Activated naive CD4-positive, alpha-beta T cell treated with anti-CD3 and anti-CD28 coated beads for 36 hours (primary cell): ENCODE results near the gene CCS. TPM values are rescaled to one million over a fixed set of nuclear protein-coding genes. Genes with fewer than 3 reads are reported as not detected.

ENCODE experiments used
- CTCF ChIA-PET: fragments of 350-600 bp; sonication (Branson Sonifier 250); formaldehyde crosslinking; loops from one replicate; lab custom pipeline; 2021; ENCODE audit warnings: antibody characterized with exemption; lab: Charles Lee
- DNase-seq: peaks from one replicate; pipeline ENCODE4 v3.0.0-alpha.2; 2020
- H3K27ac Mint-ChIP-seq: one replicate; pipeline ENCODE4 v1.8.0; 2021; ENCODE audit warnings: mild to moderate bottlenecking, mixed read lengths
- H3K27me3 Mint-ChIP-seq: one replicate; pipeline ENCODE4 v1.8.0; 2021; ENCODE audit warnings: low read depth, mixed read lengths
- H3K36me3 Mint-ChIP-seq: one replicate; pipeline ENCODE4 v1.8.0; 2021; ENCODE audit warnings: low read depth, mixed read lengths
- H3K4me1 Mint-ChIP-seq: one replicate; pipeline ENCODE4 v1.8.0; 2021; ENCODE audit warnings: low read depth, mixed read lengths
- H3K4me3 Mint-ChIP-seq: one replicate; pipeline ENCODE4 v1.8.0; 2021; ENCODE audit warnings: mild to moderate bottlenecking, moderate library complexity, mixed read lengths
- H3K9me3 Mint-ChIP-seq: one replicate; pipeline ENCODE4 v1.8.0; 2021; ENCODE audit warnings: mixed read lengths
- intact Hi-C: fragments of 100-400 bp; cut with micrococcal nuclease; formaldehyde crosslinking; loops from one replicate; pipeline ENCODE4 v1.15.1; 2023
- total RNA-seq, 2 experiments: library from RNA; stranded (reverse); gene quantifications; one replicate each; pipeline ENCODE4 v1.2.3, GENCODE V29; 2021

The CCS gene
- total RNA-seq, 2 experiments from 2014 or later, result 22.6 to 22.8 TPM

GRCh38 chr11:66562907-66563583 lies 29.9 kb upstream of the CCS start:
- Mint-ChIP-seq H3K27me3 (no peaks in the 10 kb centered on the region), H3K36me3 (no peaks in the 10 kb centered on the region), H3K4me1 (peaks cover 5% of the 10 kb centered on the region), H3K4me3 (no peak overlapping the region), H3K27ac (no peak overlapping the region), H3K9me3 (no peaks in the 10 kb centered on the region)
- CTCF ChIA-PET, result interaction anchor here (1.3 to 2.5 kb wide), 2 partner anchors 18 to 115 kb away, joined by 3 to 7 read pairs; partner anchors contain the start of gene RBM4B
- DNase-seq, result no peak
- intact Hi-C loops, result no loop called here

GRCh38 chr11:66563832-66564231 lies 29.2 kb upstream of the CCS start:
- peaks cover 8% of the 10 kb centered on the region for H3K4me1 Mint-ChIP-seq
- intact Hi-C loops, result no loop called here

GRCh38 chr11:66564538-66564937 lies 28.4 kb upstream of the CCS start:
- intact Hi-C loops, result no loop called here
- CTCF ChIA-PET, result no interaction called here

More at GRCh38 chr11:66563832-66564231, 29.2 kb upstream of the CCS start:
- no peaks in the 10 kb centered on the region for H3K36me3 Mint-ChIP-seq
- CTCF ChIA-PET, result no interaction called here
- no peak overlapping the region for H3K4me3 Mint-ChIP-seq
- H3K27ac Mint-ChIP-seq, result no peak overlapping the region
- no peaks in the 10 kb centered on the region for H3K27me3 Mint-ChIP-seq
- no peak for DNase-seq
- H3K9me3 Mint-ChIP-seq, result no peaks in the 10 kb centered on the region

GRCh38 chr11:66564984-66565383 lies 28.0 kb upstream of the CCS start:
- Mint-ChIP-seq H3K4me1 (peaks cover 8% of the 10 kb centered on the region), H3K27ac (no peak overlapping the region), H3K36me3 (no peaks in the 10 kb centered on the region), H3K4me3 (no peak overlapping the region), H3K9me3 (no peaks in the 10 kb centered on the region), H3K27me3 (no peaks in the 10 kb centered on the region)
- no peak for DNase-seq
- CTCF ChIA-PET, result no interaction called here
- intact Hi-C loops, result no loop called here

More at GRCh38 chr11:66564538-66564937, 28.4 kb upstream of the CCS start:
- Mint-ChIP-seq H3K4me3 (no peak overlapping the region), H3K4me1 (peaks cover 8% of the 10 kb centered on the region), H3K9me3 (no peaks in the 10 kb centered on the region), H3K27me3 (no peaks in the 10 kb centered on the region), H3K36me3 (no peaks in the 10 kb centered on the region), H3K27ac (no peak overlapping the region)
- no peak for DNase-seq

GRCh38 chr11:66566221-66566620 lies 26.8 kb upstream of the CCS start:
- intact Hi-C loops, result no loop called here
- H3K36me3 Mint-ChIP-seq, result no peaks in the 10 kb centered on the region
- DNase-seq, result no peak
- peaks cover 8% of the 10 kb centered on the region for H3K4me1 Mint-ChIP-seq
- H3K4me3 Mint-ChIP-seq, result no peak overlapping the region
- no peaks in the 10 kb centered on the region for H3K9me3 Mint-ChIP-seq
- no peaks in the 10 kb centered on the region for H3K27me3 Mint-ChIP-seq
- no peak overlapping the region for H3K27ac Mint-ChIP-seq
- CTCF ChIA-PET, result no interaction called here

GRCh38 chr11:66567787-66568123 lies 25.2 kb upstream of the CCS start:
- DNase-seq, result no peak
- H3K4me3 Mint-ChIP-seq, result peak overlapping the region; percentile 65
- H3K9me3 Mint-ChIP-seq, result no peaks in the 10 kb centered on the region
- CTCF ChIA-PET, result interaction anchor here (1.2 kb wide), 1 partner anchor 21 kb away, joined by 3 read pairs; the partner anchor contains the start of gene ACTN3
- H3K36me3 Mint-ChIP-seq, result no peaks in the 10 kb centered on the region
- no peak overlapping the region for H3K27ac Mint-ChIP-seq
- H3K27me3 Mint-ChIP-seq, result no peaks in the 10 kb centered on the region
- intact Hi-C loops, result no loop called here
- H3K4me1 Mint-ChIP-seq, result peaks cover 8% of the 10 kb centered on the region

GRCh38 chr11:66568124-66568916 lies 24.7 kb upstream of the CCS start, which contains the start of gene CTSF:
Gene CTSF, minus strand, starts transcription at chr11:66568606. Its CDS starts 120 bp downstream, at chr11:66568486.
- H3K36me3 Mint-ChIP-seq, result no peaks in the 10 kb centered on the region
- CTCF ChIA-PET, result interaction anchor here (1.7 kb wide), 1 partner anchor 9 kb away, joined by 9 read pairs; no protein-coding TSS in a partner anchor
- H3K27ac Mint-ChIP-seq, result no peak within 1 kb of the TSS
- H3K4me3 Mint-ChIP-seq, result peak within 1 kb of the TSS; percentile 69
- no peaks in the 10 kb centered on the region for H3K27me3 Mint-ChIP-seq
- intact Hi-C loops, result no loop called here
- no peaks in the 10 kb centered on the region for H3K9me3 Mint-ChIP-seq
- peaks cover 8% of the 10 kb centered on the region for H3K4me1 Mint-ChIP-seq
- DNase-seq, result peak; percentile 66

- Mint-ChIP-seq H3K9me3 (no peaks in the 10 kb centered on the region), H3K27me3 (no peaks in the 10 kb centered on the region), H3K4me1 (peaks cover 8% of the 10 kb centered on the region), H3K36me3 (no peaks in the 10 kb centered on the region), H3K4me3 (no peak overlapping the region), H3K27ac (no peak overlapping the region)
- CTCF ChIA-PET, result interaction anchor here (0.8 to 1.7 kb wide), 3 partner anchors 8 to 23 kb away, joined by 3 to 9 read pairs (median 5); partner anchors contain the start of genes ACTN3 and ZDHHC24
- no peak for DNase-seq
- intact Hi-C loops, result no loop called here
Measured at GRCh38 chr11:66569076-66569475, 23.9 kb upstream of the CCS start.

- Mint-ChIP-seq H3K27me3 (no peaks in the 10 kb centered on the region), H3K9me3 (no peaks in the 10 kb centered on the region), H3K36me3 (no peaks in the 10 kb centered on the region), H3K27ac (no peak overlapping the region), H3K4me3 (no peak overlapping the region), H3K4me1 (peaks cover 8% of the 10 kb centered on the region)
- intact Hi-C loops, result no loop called here
- DNase-seq, result no peak
- CTCF ChIA-PET, result interaction anchor here (0.7 to 1.4 kb wide), 4 partner anchors 15 to 108 kb away, joined by 3 to 5 read pairs (median 3); partner anchors contain the start of genes ACTN3 and ZDHHC24
Measured at GRCh38 chr11:66570079-66570849, 22.7 kb upstream of the CCS start.

- no peak overlapping the region for H3K27ac Mint-ChIP-seq
- intact Hi-C loops, result no loop called here
- no peak overlapping the region for H3K4me3 Mint-ChIP-seq
- H3K36me3 Mint-ChIP-seq, result no peaks in the 10 kb centered on the region
- DNase-seq, result no peak
- CTCF ChIA-PET, result interaction anchor here (0.5 to 1.4 kb wide), 3 partner anchors 108 to 603 kb away, joined by 3 to 4 read pairs (median 3); no protein-coding TSS in a partner anchor
- H3K27me3 Mint-ChIP-seq, result no peaks in the 10 kb centered on the region
- H3K9me3 Mint-ChIP-seq, result no peaks in the 10 kb centered on the region
- peaks cover 8% of the 10 kb centered on the region for H3K4me1 Mint-ChIP-seq
Measured at GRCh38 chr11:66570850-66571180, 22.2 kb upstream of the CCS start.

GRCh38 chr11:66579017-66579606 lies 13.9 kb upstream of the CCS start:
- Mint-ChIP-seq H3K27me3 (no peaks in the 10 kb centered on the region), H3K4me3 (no peak overlapping the region), H3K36me3 (no peaks in the 10 kb centered on the region), H3K9me3 (peaks cover 5% of the 10 kb centered on the region), H3K27ac (no peak overlapping the region), H3K4me1 (peaks cover 14% of the 10 kb centered on the region)
- peak; percentile 89 for DNase-seq
- intact Hi-C loops, result loop anchor here (1.0 to 2.0 kb wide), 2 partner anchors 99 to 256 kb away; no protein-coding TSS in a partner anchor
- CTCF ChIA-PET, result interaction anchor here (1.0 to 5.6 kb wide), 4 partner anchors 16 to 193 kb away, joined by 3 to 95 read pairs (median 6); partner anchors contain the start of gene RBM4B
